Measurements from ENCODE around the gene BCL10.
A peak's percentile ranks its signal among the peaks of the same experiment; 100 is the strongest.

The BCL10 gene

DNA sequence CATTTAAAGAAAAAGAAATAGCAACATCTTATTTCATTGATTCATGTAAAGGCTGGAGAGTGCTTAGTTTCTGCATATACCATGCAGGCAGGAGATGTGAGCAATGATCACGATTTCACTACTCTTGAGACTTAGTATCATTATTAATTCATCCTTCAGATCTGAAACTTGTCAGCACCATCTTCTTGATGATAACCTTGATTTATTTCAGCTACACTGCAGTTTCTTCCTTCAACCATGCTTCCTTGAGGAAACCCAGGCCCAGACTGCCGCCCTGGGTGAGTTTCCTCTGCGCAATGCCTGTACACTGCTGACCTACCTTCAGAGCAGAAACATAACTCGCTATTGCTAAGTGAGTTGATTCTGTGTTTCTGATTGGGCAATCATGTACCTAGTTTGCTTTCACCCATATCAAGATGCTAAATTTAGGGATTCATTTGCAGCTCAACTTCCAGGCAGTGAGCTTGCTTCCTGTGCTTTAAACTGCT is 13.5 kb upstream of the BCL10 start:
- H3K4me3 ChIP-seq (ENCODE audit: low read depth, low read length), result no peak overlapping the region

DNA sequence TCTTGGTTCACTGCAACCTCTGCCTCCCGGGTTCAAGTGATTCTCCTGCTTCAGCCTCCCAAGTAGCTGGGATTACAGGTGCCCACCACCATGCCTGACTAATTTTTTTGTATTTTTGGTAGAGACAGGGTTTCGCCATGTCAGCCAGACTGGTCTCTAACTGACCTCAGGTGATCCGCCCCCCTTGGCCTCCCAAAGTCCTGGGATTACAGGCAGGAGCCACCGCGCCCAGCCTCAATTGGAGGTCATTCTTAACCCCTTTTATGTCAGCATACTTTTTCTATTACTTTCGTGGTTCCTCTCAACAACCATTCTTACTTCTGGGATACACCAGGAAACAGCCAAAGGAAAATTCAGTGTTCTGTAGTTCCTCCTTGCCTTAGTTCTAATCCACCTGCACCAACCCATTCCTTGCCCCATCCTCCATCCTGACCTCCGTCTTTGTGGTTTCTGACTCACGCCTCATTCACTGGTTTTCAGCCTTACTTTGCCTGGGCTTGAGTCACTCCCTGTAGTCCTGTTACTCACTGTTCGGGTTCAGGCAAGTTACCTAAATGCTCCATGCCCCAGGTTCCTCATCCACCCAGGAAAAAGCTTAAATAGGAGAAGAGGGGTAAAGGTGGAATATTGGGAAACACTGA is 12.9 kb upstream of the BCL10 start:
- TF ChIP-seq, protein P1, sequence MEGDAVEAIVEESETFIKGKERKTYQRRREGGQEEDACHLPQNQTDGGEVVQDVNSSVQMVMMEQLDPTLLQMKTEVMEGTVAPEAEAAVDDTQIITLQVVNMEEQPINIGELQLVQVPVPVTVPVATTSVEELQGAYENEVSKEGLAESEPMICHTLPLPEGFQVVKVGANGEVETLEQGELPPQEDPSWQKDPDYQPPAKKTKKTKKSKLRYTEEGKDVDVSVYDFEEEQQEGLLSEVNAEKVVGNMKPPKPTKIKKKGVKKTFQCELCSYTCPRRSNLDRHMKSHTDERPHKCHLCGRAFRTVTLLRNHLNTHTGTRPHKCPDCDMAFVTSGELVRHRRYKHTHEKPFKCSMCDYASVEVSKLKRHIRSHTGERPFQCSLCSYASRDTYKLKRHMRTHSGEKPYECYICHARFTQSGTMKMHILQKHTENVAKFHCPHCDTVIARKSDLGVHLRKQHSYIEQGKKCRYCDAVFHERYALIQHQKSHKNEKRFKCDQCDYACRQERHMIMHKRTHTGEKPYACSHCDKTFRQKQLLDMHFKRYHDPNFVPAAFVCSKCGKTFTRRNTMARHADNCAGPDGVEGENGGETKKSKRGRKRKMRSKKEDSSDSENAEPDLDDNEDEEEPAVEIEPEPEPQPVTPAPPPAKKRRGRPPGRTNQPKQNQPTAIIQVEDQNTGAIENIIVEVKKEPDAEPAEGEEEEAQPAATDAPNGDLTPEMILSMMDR (IDR thresholded peaks at IDR 0.05; ENCODE audit: low read depth, low read length), result no peak
- H3K4me3 ChIP-seq (ENCODE audit: low read depth, low read length), result no peak overlapping the region

More for the DNA sequence above, 13.5 kb upstream of the BCL10 start:
- TF ChIP-seq, protein P1 (IDR thresholded peaks at IDR 0.05; ENCODE audit: low read depth, low read length), result no peak

DNA sequence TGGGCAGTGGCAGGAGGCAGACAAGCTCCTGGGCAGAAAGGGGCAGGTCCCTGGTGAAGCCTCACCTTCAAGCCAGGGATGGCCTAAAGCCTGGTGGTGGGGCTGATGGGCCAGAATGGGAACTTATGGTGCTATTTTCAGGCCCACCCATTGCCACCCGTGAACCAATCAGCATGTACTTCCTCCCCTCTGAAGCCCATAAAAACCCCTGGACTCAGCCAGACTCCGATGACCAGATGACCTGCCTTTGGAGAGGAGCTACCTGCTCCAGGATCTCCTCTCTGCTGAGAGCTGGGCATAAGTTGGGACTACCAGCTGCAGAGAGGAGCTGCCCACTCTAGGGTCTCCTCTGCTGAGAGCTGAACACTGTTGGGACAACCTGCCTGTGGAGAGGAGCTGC is 7.8 kb upstream of the BCL10 start:
- no peak overlapping the region for H3K4me3 ChIP-seq (ENCODE audit: low read depth, low read length)
- TF ChIP-seq, protein P1 (IDR thresholded peaks at IDR 0.05; ENCODE audit: low read depth, low read length), result no peak

DNA sequence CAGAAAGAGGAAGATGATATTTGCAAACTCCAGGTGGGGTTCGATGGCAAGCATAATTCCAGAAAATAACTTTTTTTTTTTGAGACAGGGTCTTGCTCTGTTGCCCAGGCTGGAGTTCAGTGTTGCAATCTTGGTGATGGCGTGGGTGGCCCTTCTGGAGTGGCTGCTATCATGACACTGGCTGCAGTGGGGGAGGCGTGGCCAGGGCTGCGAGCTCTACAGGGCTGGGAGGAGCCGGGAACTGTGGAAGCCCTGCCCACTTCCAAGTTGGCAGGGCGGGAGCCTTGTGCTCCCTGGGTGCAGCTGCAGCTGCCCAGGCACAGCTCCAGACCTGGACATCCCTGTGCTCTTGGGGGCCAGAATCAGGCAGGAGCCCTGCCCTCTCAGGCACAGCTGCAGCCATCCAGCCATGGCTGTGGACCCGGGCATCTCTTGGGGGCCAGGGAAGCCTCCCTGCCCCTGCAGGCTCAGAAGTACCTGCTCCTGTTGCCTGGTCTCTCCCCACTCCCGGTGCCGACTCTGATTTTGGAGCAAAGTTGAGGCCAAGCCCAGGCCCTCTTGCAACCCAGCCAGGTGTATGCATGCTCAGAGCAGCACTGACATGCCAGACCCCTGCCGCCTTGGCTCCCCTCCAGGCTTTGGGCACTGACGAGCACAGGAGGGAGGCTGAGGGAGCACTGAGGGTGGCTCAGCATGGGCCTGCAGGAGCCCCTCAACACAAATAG is 7.2 kb upstream of the BCL10 start:
- TF ChIP-seq, protein P1 (IDR thresholded peaks at IDR 0.05; ENCODE audit: low read depth, low read length), result no peak
- no peak overlapping the region for H3K4me3 ChIP-seq (ENCODE audit: low read depth, low read length)

DNA sequence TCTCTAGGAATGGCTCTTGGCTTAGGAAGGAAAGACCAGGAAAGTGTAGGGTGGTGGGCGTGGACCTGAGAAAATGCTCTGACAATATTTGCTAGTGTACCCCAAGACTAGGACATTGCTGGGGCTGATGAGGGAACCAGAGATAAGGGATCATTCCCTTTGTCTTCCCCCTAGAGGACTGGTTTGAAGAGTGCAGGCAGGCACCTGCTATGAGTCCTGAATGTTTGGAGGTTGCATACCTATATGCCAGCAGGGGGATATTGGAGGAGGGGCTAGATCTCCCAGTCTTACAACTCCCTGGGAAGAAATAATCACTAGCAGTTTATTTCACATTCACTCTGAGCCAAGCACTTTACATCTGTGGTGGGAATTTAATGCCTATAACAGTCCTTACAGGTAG is 6.0 kb upstream of the BCL10 start:
- TF ChIP-seq, protein P1 (IDR thresholded peaks at IDR 0.05; ENCODE audit: low read depth, low read length), result 0 out of 2 replicates have a peak, but pooled peaks have one; percentile 7
- no peak overlapping the region for H3K4me3 ChIP-seq (ENCODE audit: low read depth, low read length)

DNA sequence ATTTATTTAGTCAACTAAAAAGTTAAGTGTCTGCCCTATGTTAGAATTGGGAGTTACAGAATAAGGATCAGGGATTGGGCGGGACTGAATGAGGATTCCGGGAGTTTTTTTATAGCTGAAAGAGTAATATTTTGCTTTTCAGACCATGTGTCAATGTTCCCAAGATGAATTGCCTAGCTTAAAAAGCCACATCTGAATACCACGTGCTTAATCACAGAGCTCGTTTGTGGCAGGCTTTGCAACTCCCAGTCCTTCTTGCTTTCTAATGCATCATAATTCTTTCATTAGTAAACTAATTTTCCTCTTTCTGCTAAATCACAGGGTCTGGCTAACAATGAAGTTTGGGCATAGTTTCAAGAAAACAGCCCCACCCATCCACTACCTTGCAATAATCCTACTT is 4.2 kb upstream of the BCL10 start:
- TF ChIP-seq, protein P1 (IDR thresholded peaks at IDR 0.05; ENCODE audit: low read depth, low read length), result no peak
- no peak overlapping the region for H3K4me3 ChIP-seq (ENCODE audit: low read depth, low read length)

DNA sequence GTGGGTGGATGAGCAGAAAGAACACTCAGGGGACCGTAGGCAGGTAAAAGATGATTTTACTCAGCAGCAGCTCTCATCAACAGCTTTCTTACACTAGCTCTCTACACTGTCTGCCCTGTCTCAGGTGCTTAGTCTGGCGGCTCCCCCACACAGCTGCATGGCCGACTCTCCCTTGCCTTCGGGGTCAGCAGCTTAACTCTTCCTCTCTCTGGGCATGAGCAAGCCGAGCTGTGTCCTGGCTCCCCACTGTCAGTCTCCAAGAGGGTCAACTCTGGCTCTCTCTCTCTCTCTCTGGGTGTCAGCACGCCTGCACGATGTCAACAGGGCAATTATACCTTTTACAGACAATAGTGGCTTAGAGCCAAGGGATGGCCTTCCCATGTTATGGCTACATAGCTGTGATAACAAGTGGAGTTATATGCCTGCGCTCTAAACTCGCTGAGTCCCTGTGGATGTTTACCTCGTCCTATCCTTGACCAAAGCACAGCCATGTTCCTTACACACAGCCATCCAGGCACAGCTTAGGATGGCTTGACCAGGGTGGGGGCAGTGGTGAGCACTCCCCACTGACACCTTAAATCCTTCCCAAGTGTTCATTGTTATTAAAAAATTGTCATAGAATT is 3.1 kb upstream of the BCL10 start:
- peak overlapping the region; percentile 41 for H3K4me3 ChIP-seq (ENCODE audit: low read depth, low read length)
- TF ChIP-seq, protein P1 (IDR thresholded peaks at IDR 0.05; ENCODE audit: low read depth, low read length), result no peak
